Ascending aorta (tissue), 2 donors: ENCODE measurements around the gene ZNF618. TPM values are rescaled to one million over a fixed set of nuclear protein-coding genes. Genes with fewer than 3 reads are reported as not detected.

ENCODE experiments used
- DNase-seq, 2 donors: peaks; one replicate each; pipeline ENCODE4 v3.0.0-alpha.2; 2019; ENCODE audit warnings: low spot score in 2 of 2
- H3K27ac ChIP-seq, 2 donors: fragments of 200-600 bp; sonication (generic); one replicate each; pipeline ENCODE4 v1.5.1; 2016 to 2017; ENCODE audit warnings: mild to moderate bottlenecking in 1 of 2
- H3K27me3 ChIP-seq: fragments of 200-600 bp; sonication (generic); one replicate; pipeline ENCODE4 v1.5.1; 2017
- H3K36me3 ChIP-seq, 2 donors: fragments of 200-600 bp; sonication (generic); one replicate each; pipeline ENCODE4 v1.5.1; 2016
- H3K4me1 ChIP-seq, 2 donors: fragments of 200-600 bp; sonication (generic); one replicate each; pipeline ENCODE4 v1.5.1; 2016 to 2017; ENCODE audit warnings: mild to moderate bottlenecking in 1 of 2
- H3K4me3 ChIP-seq, 2 donors: fragments of 200-600 bp; sonication (generic); one replicate each; pipeline ENCODE4 v1.5.1; 2016 to 2017; ENCODE audit warnings: mild to moderate bottlenecking in 1 of 2
- H3K9me3 ChIP-seq, 2 donors: fragments of 200-600 bp; sonication (generic); one replicate each; pipeline ENCODE4 v1.5.1; 2016
- intact Hi-C: fragments of 100-400 bp; cut with DNase I; formaldehyde crosslinking; loops from one replicate; pipeline ENCODE4 v1.15.1; 2023
- total RNA-seq: library from RNA; depleted of rRNA; stranded (reverse); fragments of >200 nt; gene quantifications from one replicate; pipeline ENCODE4 v1.1.0, GENCODE V29; 2016
- TF ChIP-seq, protein P1 (sequence below), 3 experiments: fragments of 200-600 bp in 2 of 3; fragments of 450-650 bp in 1 of 3; sonication (generic) in 2 of 3; IDR thresholded peaks; one replicate each; pipeline ENCODE4 v1.5.1; 2016 to 2019; ENCODE audit warnings: antibody characterized with exemption in 3 of 3, mild to moderate bottlenecking in 1 of 3, moderate library complexity in 1 of 3

Gene ZNF618
- total RNA-seq, 1 donor from 2014 or later, result 16.1 TPM

DNA sequence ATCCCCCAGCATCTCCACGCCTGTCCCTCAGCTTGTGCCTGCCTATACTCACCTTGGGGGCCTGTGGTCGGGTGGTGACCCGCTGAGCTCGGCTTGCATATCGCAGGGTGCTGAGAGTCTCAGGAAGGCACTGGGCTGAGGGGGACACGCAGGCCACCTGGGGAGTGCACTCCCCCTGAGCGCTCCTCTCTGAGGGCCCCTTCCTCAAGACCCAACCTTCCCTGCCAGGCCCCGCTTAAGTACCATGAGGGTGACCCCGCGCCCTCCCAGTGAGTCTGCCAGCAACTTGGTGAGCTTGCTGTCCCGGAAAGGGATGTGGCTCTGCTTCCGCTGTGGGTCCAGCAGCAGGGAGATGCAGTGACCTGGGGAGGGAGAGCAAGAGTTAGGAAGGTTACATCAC lies 218.9 kb downstream of the ZNF618 start:
- H3K27me3 ChIP-seq, result peaks cover 4% of the 10 kb centered on the region
- no peak overlapping the region for H3K4me3 ChIP-seq
- H3K27ac ChIP-seq, result no peak overlapping the region
- intact Hi-C loops, result no loop called here
- DNase-seq, result no peak
- peaks cover 3 to 7% of the 10 kb centered on the region in 2 donors for H3K4me1 ChIP-seq
- H3K36me3 ChIP-seq, result no peaks in the 10 kb centered on the region
- TF ChIP-seq, protein P1, sequence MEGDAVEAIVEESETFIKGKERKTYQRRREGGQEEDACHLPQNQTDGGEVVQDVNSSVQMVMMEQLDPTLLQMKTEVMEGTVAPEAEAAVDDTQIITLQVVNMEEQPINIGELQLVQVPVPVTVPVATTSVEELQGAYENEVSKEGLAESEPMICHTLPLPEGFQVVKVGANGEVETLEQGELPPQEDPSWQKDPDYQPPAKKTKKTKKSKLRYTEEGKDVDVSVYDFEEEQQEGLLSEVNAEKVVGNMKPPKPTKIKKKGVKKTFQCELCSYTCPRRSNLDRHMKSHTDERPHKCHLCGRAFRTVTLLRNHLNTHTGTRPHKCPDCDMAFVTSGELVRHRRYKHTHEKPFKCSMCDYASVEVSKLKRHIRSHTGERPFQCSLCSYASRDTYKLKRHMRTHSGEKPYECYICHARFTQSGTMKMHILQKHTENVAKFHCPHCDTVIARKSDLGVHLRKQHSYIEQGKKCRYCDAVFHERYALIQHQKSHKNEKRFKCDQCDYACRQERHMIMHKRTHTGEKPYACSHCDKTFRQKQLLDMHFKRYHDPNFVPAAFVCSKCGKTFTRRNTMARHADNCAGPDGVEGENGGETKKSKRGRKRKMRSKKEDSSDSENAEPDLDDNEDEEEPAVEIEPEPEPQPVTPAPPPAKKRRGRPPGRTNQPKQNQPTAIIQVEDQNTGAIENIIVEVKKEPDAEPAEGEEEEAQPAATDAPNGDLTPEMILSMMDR (IDR thresholded peaks at IDR 0.05), result no peak
- no peaks in the 10 kb centered on the region for H3K9me3 ChIP-seq

DNA sequence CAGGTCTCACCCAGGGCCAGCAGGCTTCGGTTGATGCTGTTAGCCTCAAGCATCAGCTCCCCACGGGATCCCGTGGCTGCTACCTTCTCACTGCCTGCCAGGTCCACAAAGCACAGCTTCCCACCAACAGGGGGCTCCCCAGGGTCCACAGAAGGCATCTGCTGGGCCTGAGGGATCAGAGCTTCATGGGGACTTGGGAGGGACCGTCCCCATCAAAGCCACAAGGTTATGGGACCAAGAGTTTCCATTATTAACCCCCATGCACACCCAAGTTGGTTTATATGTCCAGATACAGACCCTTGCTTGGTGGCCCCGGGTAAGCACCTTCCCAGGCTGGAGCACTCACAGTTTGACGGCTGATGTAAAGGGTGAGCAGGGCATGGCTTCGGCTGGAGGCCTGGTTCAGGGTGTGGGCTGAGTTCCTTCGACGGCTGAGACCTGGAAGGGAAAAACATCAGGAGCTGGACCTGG lies 220.0 kb downstream of the ZNF618 start:
- DNase-seq, result no peak
- intact Hi-C loops, result no loop called here
- TF ChIP-seq, protein P1 (IDR thresholded peaks at IDR 0.05), result no peak
- no peaks in the 10 kb centered on the region for H3K36me3 ChIP-seq
- H3K9me3 ChIP-seq, result no peaks in the 10 kb centered on the region
- peaks cover 3 to 7% of the 10 kb centered on the region in 2 donors for H3K4me1 ChIP-seq
- no peak overlapping the region for H3K4me3 ChIP-seq
- no peak overlapping the region for H3K27ac ChIP-seq
- peaks cover 4% of the 10 kb centered on the region for H3K27me3 ChIP-seq

DNA sequence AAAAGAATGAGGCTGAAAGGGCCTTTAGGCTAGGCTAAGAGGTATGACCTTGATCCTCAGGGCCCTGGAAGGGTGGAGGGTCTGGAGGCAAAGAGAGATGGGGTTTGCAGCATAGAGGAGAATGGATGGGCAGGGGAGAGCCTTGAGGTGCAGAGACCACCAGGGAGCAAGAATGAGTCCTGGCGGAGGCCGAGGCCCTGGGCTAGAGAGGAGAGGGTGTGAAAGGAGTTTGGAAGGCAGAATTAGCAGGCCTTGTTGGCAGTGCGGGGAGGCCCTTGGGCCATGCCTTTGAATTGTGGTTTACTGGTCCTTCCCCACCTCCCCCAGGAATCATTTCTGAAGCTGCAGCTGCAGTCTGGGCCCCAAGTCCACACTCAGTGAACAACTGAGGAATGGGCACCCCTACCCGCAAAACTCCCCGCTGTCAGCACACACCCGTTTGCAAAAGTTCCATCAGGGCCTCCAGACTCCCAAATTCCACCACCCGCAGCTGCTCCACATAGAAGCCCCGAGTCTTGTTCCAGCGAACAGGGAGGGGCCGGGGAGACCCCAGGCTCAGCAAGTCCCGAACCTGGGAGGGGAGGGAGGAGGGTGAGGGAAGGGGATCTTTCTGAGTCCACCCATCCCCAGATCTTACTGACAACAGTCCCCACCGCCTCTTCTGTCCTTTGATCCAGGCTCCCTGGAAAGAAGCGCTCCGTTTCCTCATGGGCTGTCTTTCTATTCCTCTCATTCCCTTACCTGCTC lies 220.9 kb downstream of the ZNF618 start:
- no peak overlapping the region for H3K27ac ChIP-seq
- H3K4me1 ChIP-seq, result peaks cover 3 to 7% of the 10 kb centered on the region in 2 donors
- H3K4me3 ChIP-seq, result no peak overlapping the region
- intact Hi-C loops, result no loop called here
- H3K27me3 ChIP-seq, result peaks cover 4% of the 10 kb centered on the region
- no peak for DNase-seq
- H3K9me3 ChIP-seq, result no peaks in the 10 kb centered on the region
- TF ChIP-seq, protein P1 (IDR thresholded peaks at IDR 0.05), result no peak
- no peaks in the 10 kb centered on the region for H3K36me3 ChIP-seq

DNA sequence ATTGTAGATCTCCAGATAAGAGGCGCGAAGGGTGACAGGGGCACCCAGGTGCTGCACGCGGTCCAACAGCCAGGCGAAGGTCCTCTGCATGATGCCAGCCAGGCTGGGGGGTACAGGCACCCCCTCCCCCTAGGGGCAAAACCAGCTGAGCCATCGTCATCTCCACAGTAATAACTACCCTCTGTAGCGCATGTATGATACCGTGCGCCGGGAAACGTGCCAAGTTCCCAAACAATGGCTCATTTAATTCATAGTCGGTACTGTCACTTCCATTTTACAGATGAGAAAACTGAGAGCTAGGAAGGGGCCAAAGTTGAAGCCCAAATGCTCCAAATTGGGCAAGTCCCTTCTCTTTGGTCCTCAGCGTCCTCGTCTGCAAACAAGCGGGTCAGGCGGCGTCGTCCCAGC lies 221.5 kb downstream of the ZNF618 start:
- H3K36me3 ChIP-seq, result no peaks in the 10 kb centered on the region
- H3K27me3 ChIP-seq, result peaks cover 4% of the 10 kb centered on the region
- H3K9me3 ChIP-seq, result no peaks in the 10 kb centered on the region
- peak overlapping the region; percentile 53 to 66 for H3K4me3 ChIP-seq
- no peak for DNase-seq
- intact Hi-C loops, result no loop called here
- H3K27ac ChIP-seq, result no peak overlapping the region
- TF ChIP-seq, protein P1 (IDR thresholded peaks at IDR 0.05), result no peak
- H3K4me1 ChIP-seq, result peaks cover 3 to 7% of the 10 kb centered on the region in 2 donors

DNA sequence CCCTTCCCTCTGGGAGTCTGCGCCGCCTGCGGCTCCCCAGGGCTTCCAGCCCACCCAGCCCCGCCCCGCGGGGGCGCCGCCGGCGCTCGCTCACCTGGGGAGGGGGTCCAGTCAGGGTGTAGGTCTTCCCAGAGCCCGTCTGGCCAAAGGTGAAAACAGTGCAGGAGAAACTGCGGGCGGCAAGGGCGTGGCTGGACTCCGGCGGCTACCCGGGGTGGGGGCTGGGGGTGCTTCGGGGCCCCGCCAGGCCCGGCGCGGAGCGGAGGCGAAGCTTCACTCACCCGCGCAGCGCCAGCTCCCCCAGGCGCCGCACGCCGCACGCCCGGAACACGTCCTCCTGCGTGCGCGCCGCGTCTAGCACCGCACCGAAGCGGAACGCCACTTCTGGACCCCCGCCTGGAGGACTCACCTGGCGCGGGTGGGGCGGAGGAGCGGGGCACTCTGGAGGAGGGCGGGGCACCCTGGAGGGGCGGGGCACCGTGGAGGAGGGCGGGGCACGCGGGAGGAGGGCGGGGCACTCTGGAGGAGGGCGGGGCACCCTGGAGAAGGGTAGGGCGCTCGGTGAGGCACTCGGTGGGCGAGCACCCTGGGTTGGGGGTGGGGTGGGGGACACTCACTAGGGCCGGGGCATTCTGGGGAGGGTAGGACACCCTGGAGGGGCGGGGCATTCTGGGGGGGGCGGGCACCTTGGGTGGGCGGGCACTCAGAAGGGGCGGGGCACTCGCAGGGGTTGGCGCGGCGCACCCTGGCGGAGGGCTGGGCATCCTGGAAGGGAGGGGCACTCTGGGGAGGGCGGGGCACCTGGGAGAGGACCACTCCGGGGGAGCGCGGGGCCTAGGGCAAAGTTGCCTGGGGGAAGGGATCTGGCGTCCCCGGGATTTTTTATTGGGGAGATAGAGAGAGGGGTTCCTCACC lies 222.2 kb downstream of the ZNF618 start:
- Histone ChIP-seq H3K4me1 (peaks cover 3 to 7% of the 10 kb centered on the region in 2 donors), H3K27me3 (peaks cover 4% of the 10 kb centered on the region), H3K36me3 (no peaks in the 10 kb centered on the region), H3K27ac (no peak overlapping the region), H3K9me3 (no peaks in the 10 kb centered on the region), H3K4me3 (peak overlapping the region; percentile 53 to 66)
- TF ChIP-seq, protein P1 (IDR thresholded peaks at IDR 0.05), result no peak
- intact Hi-C loops, result no loop called here
- no peak for DNase-seq
